SK-N-SH (cell line): ENCODE data around the gene ARHGAP5. TPM values are rescaled to one million over a fixed set of nuclear protein-coding genes. Genes with fewer than 3 reads are reported as not detected.

ENCODE experiments used
- CTCF ChIA-PET: fragments of 300-600, 350-600 bp; formaldehyde crosslinking; extraction: SDS; loops from one replicate; lab custom pipeline; 2021; lab: Yijun Ruan, JAX
- POLR2A ChIA-PET: fragments of 350-600 bp; sonication (Branson Sonifier 250); formaldehyde crosslinking; extraction: SDS; loops from one replicate; lab custom pipeline; 2020; ENCODE audit warnings: antibody characterized with exemption, inconsistent platforms; lab: Yijun Ruan, JAX
- DNase-seq: peaks from one replicate; pipeline ENCODE4 v3.0.0; 2012
- H2AFZ ChIP-seq: fragments of 200-600 bp; sonication (generic); 2 replicates; pipeline ENCODE4 v1.8.1; 2016; ENCODE audit warnings: antibody characterized with exemption, mild to moderate bottlenecking, low read depth
- H3F3A ChIP-seq: fragments of 200-600 bp; sonication (generic); replicated peaks from 2 replicates; pipeline ENCODE3; 2016; ENCODE audit warnings: antibody characterized with exemption, mild to moderate bottlenecking; ENCODE audit not compliant: insufficient read depth
- H3K27ac ChIP-seq, 2 experiments: fragments of 200-500 bp in 1 of 2; fragments of 200-600 bp in 1 of 2; sonication (Bioruptor generic) in 1 of 2; sonication (generic), shearing (Covaris generic) in 1 of 2; 2 replicates each; pipeline versions ENCODE4 v1.5.1 to v1.6.1; 2014 to 2016; ENCODE audit warnings: low read depth in 2 of 2, inconsistent platforms in 1 of 2, low read length in 1 of 2, mild to moderate bottlenecking in 1 of 2, mixed read lengths in 1 of 2
- H3K27me3 ChIP-seq: fragments of 200-600 bp; sonication (generic), shearing (Covaris generic); 2 replicates; pipeline ENCODE4 v1.6.1; 2016; ENCODE audit warnings: mixed run types; ENCODE audit not compliant: insufficient read depth
- H3K36me3 ChIP-seq, 2 experiments: fragments of 200-500 bp in 1 of 2; fragments of 200-600 bp in 1 of 2; sonication (Bioruptor generic) in 1 of 2; sonication (generic) in 1 of 2; replicated peaks in 1 of 2; 2 replicates each; pipeline versions ENCODE3 to v1.5.1; 2014 to 2016; ENCODE audit warnings: low read length in 1 of 2, mild to moderate bottlenecking in 1 of 2; ENCODE audit not compliant: insufficient read depth in 2 of 2, control insufficient read depth in 1 of 2
- H3K4me1 ChIP-seq, 2 experiments: fragments of 200-500 bp in 1 of 2; fragments of 200-600 bp in 1 of 2; sonication (Bioruptor generic) in 1 of 2; sonication (generic), shearing (Covaris generic) in 1 of 2; 2 replicates each; pipeline versions ENCODE4 v1.5.1 to v1.6.1; 2014 to 2016; ENCODE audit warnings: low read depth in 1 of 2, low read length in 1 of 2, mixed run types in 1 of 2; ENCODE audit not compliant: insufficient read depth in 2 of 2, control insufficient read depth in 1 of 2
- H3K4me2 ChIP-seq: fragments of 200-600 bp; sonication (generic), shearing (Covaris generic); 2 replicates; pipeline ENCODE4 v1.6.1; 2017; ENCODE audit warnings: mixed run types
- H3K4me3 ChIP-seq, 2 experiments: fragments of 200-500 bp in 1 of 2; fragments of 200-600 bp in 1 of 2; sonication (Bioruptor generic) in 1 of 2; sonication (generic), shearing (Covaris generic) in 1 of 2; 2 replicates each; pipeline versions ENCODE4 v1.5.1 to v1.8.1; 2014 to 2016; ENCODE audit warnings: low read depth in 2 of 2, inconsistent platforms in 1 of 2, low read length in 1 of 2, mild to moderate bottlenecking in 1 of 2, mixed read lengths in 1 of 2, moderate library complexity in 1 of 2
- H3K79me2 ChIP-seq: fragments of 200-600 bp; sonication (generic); 2 replicates; pipeline ENCODE4 v1.8.1; 2017; ENCODE audit warnings: mild to moderate bottlenecking; ENCODE audit not compliant: insufficient read depth
- H3K9ac ChIP-seq: fragments of 200-600 bp; sonication (generic); 2 replicates; pipeline ENCODE4 v1.6.1; 2017; ENCODE audit warnings: mixed run types
- H3K9me2 ChIP-seq: fragments of 200-600 bp; sonication (generic); 2 replicates; pipeline ENCODE4 v1.6.1; 2017; ENCODE audit warnings: mixed run types
- H3K9me3 ChIP-seq: fragments of 200-600 bp; sonication (generic); 2 replicates; pipeline ENCODE4 v1.6.1; 2017; ENCODE audit warnings: mixed run types, mild to moderate bottlenecking, moderate library complexity
- H4K20me1 ChIP-seq: fragments of 200-600 bp; sonication (generic); 2 replicates; pipeline ENCODE4 v1.6.1; 2017; ENCODE audit warnings: mild to moderate bottlenecking, mixed run types; ENCODE audit not compliant: insufficient read depth
- MXI1 ChIP-seq: IDR thresholded peaks from 2 replicates; pipeline ENCODE4 v1.6.1; 2012; ENCODE audit warnings: mild to moderate bottlenecking, low read depth, low read length, improper control_type of control experiment
- NFIC ChIP-seq: IDR thresholded peaks from 2 replicates; pipeline ENCODE4 v1.4.0; 2012; ENCODE audit warnings: borderline replicate concordance
- NRF1 ChIP-seq: IDR thresholded peaks from 2 replicates; pipeline ENCODE4 v1.6.1; 2012; ENCODE audit warnings: low read depth, mild to moderate bottlenecking, low read length
- POLR2AphosphoS5 ChIP-seq: IDR thresholded peaks from 2 replicates; pipeline ENCODE4 v1.6.1; 2012; ENCODE audit warnings: low read depth, low read length
- SMC3 ChIP-seq: IDR thresholded peaks from 2 replicates; pipeline ENCODE4 v1.6.1; 2012; ENCODE audit warnings: low read depth, low read length, improper control_type of control experiment
- TCF12 ChIP-seq: IDR thresholded peaks from 2 replicates; pipeline ENCODE4 v1.4.0; 2012
- TEAD4 ChIP-seq: IDR thresholded peaks from 2 replicates; pipeline ENCODE4 v1.4.0; 2012; ENCODE audit warnings: mild to moderate bottlenecking, borderline replicate concordance; ENCODE audit not compliant: insufficient read depth
- YY1 ChIP-seq: IDR thresholded peaks from 2 replicates; pipeline ENCODE4 v1.4.0; 2012; ENCODE audit warnings: low read depth, mild to moderate bottlenecking
- WGBS: methylation state at CpG from one replicate; pipeline ENCODE4 v1.1.6; 2017; ENCODE audit warnings: low lambda C conversion rate; 5-methylcytosine and 5-hydroxymethylcytosine counted together
- polyA plus RNA-seq, 3 experiments: library from polyadenylated mRNA; depleted of rRNA; stranded (reverse); fragments of >200 nt; gene quantifications; 2 replicates each; pipeline ENCODE4 v1.2.3, GENCODE V29; 2012
- TF ChIP-seq, protein P1 (sequence below): IDR thresholded peaks from 2 replicates; pipeline ENCODE4; 2012
- TF ChIP-seq, protein P2 (sequence below): IDR thresholded peaks from 2 replicates; pipeline ENCODE4 v1.4.0; 2012; ENCODE audit warnings: low read depth, borderline replicate concordance
- TF ChIP-seq, protein P3 (sequence below): IDR thresholded peaks from 2 replicates; pipeline ENCODE4 v1.4.0; 2012; ENCODE audit warnings: low read depth
- TF ChIP-seq, protein P4 (sequence below): fragments of 200-600 bp; sonication (generic); IDR thresholded peaks from 2 replicates; pipeline ENCODE4 v1.6.1; 2017; ENCODE audit warnings: antibody characterized with exemption, mild to moderate bottlenecking, moderate library complexity

ARHGAP5 gene
- polyA plus RNA-seq, 1 of the 3 experiments (the other 2 are of a cell fraction) = 7.2 TPM

DNA sequence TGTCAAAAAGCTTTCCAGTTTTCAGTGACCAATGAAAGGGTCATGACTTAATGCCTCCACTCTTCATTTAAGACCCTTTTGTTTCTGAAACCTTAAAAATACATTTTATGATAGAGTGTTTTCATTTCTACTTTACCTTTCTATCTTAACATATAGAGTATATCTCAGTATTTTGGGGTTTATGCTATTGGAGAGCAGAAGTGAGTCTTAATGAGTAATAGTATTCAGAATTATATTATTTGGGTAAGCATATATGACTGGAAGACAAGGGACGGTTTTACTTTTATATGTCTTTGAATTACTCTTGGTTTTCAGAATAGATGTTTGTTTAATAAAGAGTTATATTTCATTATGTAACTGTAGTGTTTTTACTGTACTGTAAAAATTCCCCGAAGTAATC, 10.8 kb downstream of the ARHGAP5 start:
- Histone ChIP-seq H3K9me3 (no peaks in the 10 kb centered on the region), H3K27me3 (no peaks in the 10 kb centered on the region), H2AFZ (no peak overlapping the region), H3K4me2 (no peak overlapping the region), H4K20me1 (peaks cover 77% of the 10 kb centered on the region), H3K79me2 (peaks cover 98% of the 10 kb centered on the region), H3K9me2 (no peaks in the 10 kb centered on the region), H3K36me3 (peaks cover 26 to 40% of the 10 kb centered on the region in 2 experiments), H3F3A (no peaks in the 10 kb centered on the region)
- CTCF ChIA-PET = no interaction called here
- POLR2A ChIA-PET = no interaction called here
- WGBS = 90% methylated on average over 2 of the region's 2 CpGs
- TF ChIP-seq NFIC (no peak), TEAD4 (no peak)
- TF ChIP-seq, protein P1, sequence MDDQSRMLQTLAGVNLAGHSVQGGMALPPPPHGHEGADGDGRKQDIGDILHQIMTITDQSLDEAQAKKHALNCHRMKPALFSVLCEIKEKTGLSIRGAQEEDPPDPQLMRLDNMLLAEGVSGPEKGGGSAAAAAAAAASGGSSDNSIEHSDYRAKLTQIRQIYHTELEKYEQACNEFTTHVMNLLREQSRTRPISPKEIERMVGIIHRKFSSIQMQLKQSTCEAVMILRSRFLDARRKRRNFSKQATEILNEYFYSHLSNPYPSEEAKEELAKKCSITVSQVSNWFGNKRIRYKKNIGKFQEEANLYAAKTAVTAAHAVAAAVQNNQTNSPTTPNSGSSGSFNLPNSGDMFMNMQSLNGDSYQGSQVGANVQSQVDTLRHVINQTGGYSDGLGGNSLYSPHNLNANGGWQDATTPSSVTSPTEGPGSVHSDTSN = no peak
- TF ChIP-seq, all 33 proteins: peak for 0
- Histone ChIP-seq H3K4me3 (no peak overlapping the region), H3K27ac (no peak overlapping the region), H3K4me1 (peaks cover 0 to 20% of the 10 kb centered on the region in 2 experiments; a peak in 2 of 4 replicates), H3K9ac (no peak overlapping the region)
- DNase-seq = no peak

DNA sequence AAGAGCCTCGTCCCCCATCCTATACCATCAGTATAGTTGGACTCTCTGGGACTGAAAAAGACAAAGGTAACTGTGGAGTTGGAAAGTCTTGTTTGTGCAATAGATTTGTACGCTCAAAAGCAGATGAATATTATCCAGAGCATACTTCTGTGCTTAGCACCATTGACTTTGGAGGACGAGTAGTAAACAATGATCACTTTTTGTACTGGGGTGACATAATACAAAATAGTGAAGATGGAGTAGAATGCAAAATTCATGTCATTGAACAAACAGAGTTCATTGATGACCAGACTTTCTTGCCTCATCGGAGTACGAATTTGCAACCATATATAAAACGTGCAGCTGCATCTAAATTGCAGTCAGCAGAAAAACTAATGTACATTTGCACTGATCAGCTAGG, 13.6 kb downstream of the ARHGAP5 start:
- no peaks in the 10 kb centered on the region for H3K27me3 ChIP-seq
- H3K36me3 ChIP-seq = peaks cover 47 to 61% of the 10 kb centered on the region in 2 experiments
- H3K4me1 ChIP-seq = peaks cover 0 to 20% of the 10 kb centered on the region in 2 experiments; a peak in 2 of 4 replicates
- H3K9me2 ChIP-seq = no peaks in the 10 kb centered on the region
- H3K4me2 ChIP-seq = no peak overlapping the region
- POLR2A ChIA-PET = no interaction called here
- peaks cover 98% of the 10 kb centered on the region for H3K79me2 ChIP-seq
- no peak for DNase-seq
- CTCF ChIA-PET = no interaction called here
- no peak overlapping the region for H2AFZ ChIP-seq
- no peak overlapping the region for H3K4me3 ChIP-seq
- peaks cover 4% of the 10 kb centered on the region for H3F3A ChIP-seq
- no peak overlapping the region for H3K27ac ChIP-seq
- H3K9me3 ChIP-seq = no peaks in the 10 kb centered on the region
- TF ChIP-seq, protein P2, sequence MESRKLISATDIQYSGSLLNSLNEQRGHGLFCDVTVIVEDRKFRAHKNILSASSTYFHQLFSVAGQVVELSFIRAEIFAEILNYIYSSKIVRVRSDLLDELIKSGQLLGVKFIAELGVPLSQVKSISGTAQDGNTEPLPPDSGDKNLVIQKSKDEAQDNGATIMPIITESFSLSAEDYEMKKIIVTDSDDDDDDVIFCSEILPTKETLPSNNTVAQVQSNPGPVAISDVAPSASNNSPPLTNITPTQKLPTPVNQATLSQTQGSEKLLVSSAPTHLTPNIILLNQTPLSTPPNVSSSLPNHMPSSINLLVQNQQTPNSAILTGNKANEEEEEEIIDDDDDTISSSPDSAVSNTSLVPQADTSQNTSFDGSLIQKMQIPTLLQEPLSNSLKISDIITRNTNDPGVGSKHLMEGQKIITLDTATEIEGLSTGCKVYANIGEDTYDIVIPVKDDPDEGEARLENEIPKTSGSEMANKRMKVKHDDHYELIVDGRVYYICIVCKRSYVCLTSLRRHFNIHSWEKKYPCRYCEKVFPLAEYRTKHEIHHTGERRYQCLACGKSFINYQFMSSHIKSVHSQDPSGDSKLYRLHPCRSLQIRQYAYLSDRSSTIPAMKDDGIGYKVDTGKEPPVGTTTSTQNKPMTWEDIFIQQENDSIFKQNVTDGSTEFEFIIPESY = no peak
- TF ChIP-seq SMC3 = no peak
- TF ChIP-seq TCF12 = no peak
- no peak for TF ChIP-seq NRF1
- no peak for TF ChIP-seq POLR2AphosphoS5
- TF ChIP-seq MXI1 = no peak
- TF ChIP-seq, protein P3, sequence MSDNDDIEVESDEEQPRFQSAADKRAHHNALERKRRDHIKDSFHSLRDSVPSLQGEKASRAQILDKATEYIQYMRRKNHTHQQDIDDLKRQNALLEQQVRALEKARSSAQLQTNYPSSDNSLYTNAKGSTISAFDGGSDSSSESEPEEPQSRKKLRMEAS = no peak
- TF ChIP-seq, protein P4, sequence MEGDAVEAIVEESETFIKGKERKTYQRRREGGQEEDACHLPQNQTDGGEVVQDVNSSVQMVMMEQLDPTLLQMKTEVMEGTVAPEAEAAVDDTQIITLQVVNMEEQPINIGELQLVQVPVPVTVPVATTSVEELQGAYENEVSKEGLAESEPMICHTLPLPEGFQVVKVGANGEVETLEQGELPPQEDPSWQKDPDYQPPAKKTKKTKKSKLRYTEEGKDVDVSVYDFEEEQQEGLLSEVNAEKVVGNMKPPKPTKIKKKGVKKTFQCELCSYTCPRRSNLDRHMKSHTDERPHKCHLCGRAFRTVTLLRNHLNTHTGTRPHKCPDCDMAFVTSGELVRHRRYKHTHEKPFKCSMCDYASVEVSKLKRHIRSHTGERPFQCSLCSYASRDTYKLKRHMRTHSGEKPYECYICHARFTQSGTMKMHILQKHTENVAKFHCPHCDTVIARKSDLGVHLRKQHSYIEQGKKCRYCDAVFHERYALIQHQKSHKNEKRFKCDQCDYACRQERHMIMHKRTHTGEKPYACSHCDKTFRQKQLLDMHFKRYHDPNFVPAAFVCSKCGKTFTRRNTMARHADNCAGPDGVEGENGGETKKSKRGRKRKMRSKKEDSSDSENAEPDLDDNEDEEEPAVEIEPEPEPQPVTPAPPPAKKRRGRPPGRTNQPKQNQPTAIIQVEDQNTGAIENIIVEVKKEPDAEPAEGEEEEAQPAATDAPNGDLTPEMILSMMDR = no peak
- no peak for TF ChIP-seq YY1
- no peak overlapping the region for H3K9ac ChIP-seq
- peaks cover 54% of the 10 kb centered on the region for H4K20me1 ChIP-seq
- 94% methylated on average over 6 of the region's 6 CpGs for WGBS
